Ovary (tissue), 9 donors: ENCODE data around the gene MAT2B. TPM values are rescaled to one million over a fixed set of nuclear protein-coding genes. Genes with fewer than 3 reads are reported as not detected.

Experiments
- DNase-seq, 5 donors: peaks; one replicate each; pipeline ENCODE4 v3.0.0-alpha.2; 2019 to 2020
- H3K27ac ChIP-seq, 2 donors: fragments of 200-600 bp; one replicate each; pipeline versions ENCODE4 v1.5.1 to v1.8.0; 2019 to 2022
- H3K27me3 ChIP-seq: fragments of 200-600 bp; one replicate; pipeline ENCODE4 v1.8.0; 2022
- H3K36me3 ChIP-seq: fragments of 200-600 bp; sonication (generic); one replicate; pipeline ENCODE4 v1.5.1; 2019
- H3K4me1 ChIP-seq: one replicate; pipeline ENCODE4 v1.8.1; 2013; ENCODE audit warnings: mild to moderate bottlenecking, moderate library complexity; ENCODE audit not compliant: insufficient read depth
- H3K4me3 ChIP-seq: fragments of 200-600 bp; sonication (generic); one replicate; pipeline ENCODE4 v1.5.1; 2017
- H3K9me3 ChIP-seq, 2 donors: fragments of 200-600 bp in 1 of 2; sonication (generic) in 1 of 2; one replicate each; pipeline versions ENCODE4 v1.5.1 to v1.8.1; 2013 to 2019; ENCODE audit warnings: mild to moderate bottlenecking in 1 of 2, moderate library complexity in 1 of 2
- CTCF ChIP-seq, 3 donors: fragments of 450-650 bp in 2 of 3; fragments of 200-600 bp in 1 of 3; IDR thresholded peaks; one replicate each; pipeline versions ENCODE4 v1.5.1 to v1.8.0; 2016 to 2022; ENCODE audit warnings: antibody characterized with exemption in 3 of 3, mild to moderate bottlenecking in 1 of 3
- EP300 ChIP-seq: sonication (generic); formaldehyde crosslinking; IDR thresholded peaks from one replicate; pipeline ENCODE4 v1.6.1; 2017; ENCODE audit warnings: antibody characterized with exemption
- POLR2A ChIP-seq: fragments of 450-650 bp; IDR thresholded peaks from one replicate; pipeline ENCODE4 v1.6.1; 2017; ENCODE audit warnings: antibody characterized with exemption, mild to moderate bottlenecking, moderate library complexity
- WGBS, 3 donors: extraction: QIAGEN DNeasy Blood & Tissue Kit in 1 of 3; methylation state at CpG; one replicate each; pipeline versions ENCODE4 v1.1.5 to v1.1.7; 2013 to 2017; 5-methylcytosine and 5-hydroxymethylcytosine counted together
- intact Hi-C, 4 donors: fragments of 100-400 bp; cut with DNase I; formaldehyde crosslinking; loops; one replicate each; pipeline versions ENCODE4 v1.11.0 to v1.15.1; 2022 to 2023
- polyA plus RNA-seq, 2 donors: library from polyadenylated mRNA; stranded (reverse); fragments of 200-250 nt in 1 of 2; fragments of 350-450 nt in 1 of 2; fragmentation: Illumina TruSeq in 1 of 2; extraction: RNeasy Lipid Tissue Mini Kit (QIAGEN cat#74804) in 1 of 2; gene quantifications; one replicate each; pipeline ENCODE4 v1.2.3, GENCODE V29; 2013 to 2014
- total RNA-seq, 7 donors: library from RNA; depleted of rRNA in 2 of 7; stranded (reverse); fragments of >200 nt in 2 of 7; fragmentation: NEBNext Ultra II Directional in 3 of 7; extraction: Animal tissue kit (Norgen Biotek cat#: 25700) in 3 of 7; gene quantifications; one replicate each; pipeline versions ENCODE4 v1.1.0 to v1.2.4, GENCODE V29; 2016 to 2023
- donor health status: DM: no; HTN: no; CAD: no; lungs with moderate emphysema.
- donor health status: DM: no; HTN: no; CAD: no.
- donor health status: Bipolar disorder and iron deficiency.
- donor health status: DM: yes; HTN: yes; CAD: no.
- donor health status: DM: no; HTN: no; CAD: no.
- donor health status: DM: yes; HTN: yes; CAD: no.

The MAT2B gene
- total and polyA plus RNA-seq, 9 donors: 46.6 to 83.0 (median 57.1) TPM

- intact Hi-C loops: no loop called here
- 85 to 90% (median 87%) methylated on average over 3 of the region's 3 CpGs for WGBS, 3 donors
Measured at GRCh38 chr5:163497315-163497714, 8.1 kb upstream of the MAT2B start.

GRCh38 chr5:163498886-163499285 lies 6.5 kb upstream of the MAT2B start:
- H3K9me3 ChIP-seq: no peaks in the 10 kb centered on the region
- intact Hi-C loops: no loop called here
- no peaks in the 10 kb centered on the region for H3K27me3 ChIP-seq
- WGBS, 3 donors: 30 to 39% (median 34%) methylated on average over 1 of the region's 1 CpG
- no peak for DNase-seq
- peaks cover 2% of the 10 kb centered on the region for H3K4me1 ChIP-seq
- no peaks in the 10 kb centered on the region for H3K36me3 ChIP-seq
- no peak overlapping the region for H3K4me3 ChIP-seq
- no peak for TF ChIP-seq CTCF (IDR thresholded peaks at IDR 0.05)
- TF ChIP-seq EP300: no peak
- no peak for TF ChIP-seq POLR2A
- no peak overlapping the region for H3K27ac ChIP-seq

More at GRCh38 chr5:163497315-163497714, 8.1 kb upstream of the MAT2B start:
- H3K27me3 ChIP-seq: no peaks in the 10 kb centered on the region
- TF ChIP-seq EP300: no peak
- TF ChIP-seq CTCF (IDR thresholded peaks at IDR 0.05): no peak
- TF ChIP-seq POLR2A: no peak
- H3K36me3 ChIP-seq: no peaks in the 10 kb centered on the region
- H3K4me1 ChIP-seq: no peaks in the 10 kb centered on the region
- H3K27ac ChIP-seq: no peak overlapping the region
- no peak for DNase-seq
- no peaks in the 10 kb centered on the region for H3K9me3 ChIP-seq
- H3K4me3 ChIP-seq: no peak overlapping the region

GRCh38 chr5:163502521-163502920 lies 2.9 kb upstream of the MAT2B start:
- 9 to 10% (median 10%) methylated on average over 8 of the region's 8 CpGs for WGBS, 3 donors
- Histone ChIP-seq H3K9me3 (no peaks in the 10 kb centered on the region), H3K4me1 (peaks cover 2% of the 10 kb centered on the region), H3K27ac (peak overlapping the region in 1 of 2 donors; percentile 98), H3K4me3 (peak overlapping the region; percentile 85), H3K27me3 (no peaks in the 10 kb centered on the region), H3K36me3 (no peaks in the 10 kb centered on the region)
- no peak for DNase-seq
- TF ChIP-seq CTCF (IDR thresholded peaks at IDR 0.05) (no peak), POLR2A (no peak), EP300 (no peak)
- intact Hi-C loops: loop anchor here in 2 of 4 donors (5.0 to 10.0 kb wide), 2 partner anchors 40 to 68 kb away; partner anchors contain the start of genes CCNG1 (in 1 of the 2), HMMR (in 1 of the 2) and NUDCD2 (in 1 of the 2)

- Histone ChIP-seq H3K4me1 (peaks cover 5% of the 10 kb centered on the region), H3K27me3 (no peaks in the 10 kb centered on the region), H3K9me3 (no peaks in the 10 kb centered on the region), H3K4me3 (peak overlapping the region; percentile 85), H3K27ac (peak overlapping the region; percentile 63 to 98), H3K36me3 (no peaks in the 10 kb centered on the region)
- TF ChIP-seq CTCF (IDR thresholded peaks at IDR 0.05): no peak
- no peak for TF ChIP-seq EP300
- no peak for TF ChIP-seq POLR2A
- WGBS, 3 donors: 0 to 2% (median 2%) methylated on average over 17 of the region's 17 CpGs
- intact Hi-C loops: loop anchor here in 2 of 4 donors (5.0 to 10.0 kb wide), 2 partner anchors 41 to 69 kb away; partner anchors contain the start of genes CCNG1 (in 1 of the 2), HMMR (in 1 of the 2) and NUDCD2 (in 1 of the 2)
- DNase-seq: peak; percentile 36 to 57 (median 44)
Measured at GRCh38 chr5:163503106-163504078, 2.0 kb upstream of the MAT2B start.
